Fibroblast of lung (primary cell): ENCODE data around the gene PRR16. TPM values are rescaled to one million over a fixed set of nuclear protein-coding genes. Genes with fewer than 3 reads are reported as not detected.

Experiments used
- DNase-seq, 2 donors: peaks; one replicate each; pipeline versions ENCODE4 v3.0.0 to v3.0.0-alpha.2; 2010; ENCODE audit warnings: low read depth in 2 of 2
- H2AFZ ChIP-seq: 2 replicates; pipeline ENCODE4 v1.5.1; 2012; ENCODE audit warnings: low read length, control low read depth, inconsistent platforms
- H3K27ac ChIP-seq: 2 replicates; pipeline ENCODE4 v1.5.1; 2011; ENCODE audit warnings: low read length, control low read depth; ENCODE audit not compliant: insufficient read depth
- H3K27me3 ChIP-seq: 2 replicates; pipeline ENCODE4 v1.5.1; 2011; ENCODE audit warnings: mild to moderate bottlenecking, low read length; ENCODE audit not compliant: control insufficient read depth, insufficient read depth
- H3K36me3 ChIP-seq: 2 replicates; pipeline ENCODE4 v1.5.1; 2011; ENCODE audit warnings: low read length; ENCODE audit not compliant: control insufficient read depth, insufficient read depth
- H3K4me1 ChIP-seq: 2 replicates; pipeline ENCODE4 v1.5.1; 2011; ENCODE audit warnings: low read length; ENCODE audit not compliant: control insufficient read depth, insufficient read depth; ENCODE audit errors: extremely low read depth
- H3K4me2 ChIP-seq: 2 replicates; pipeline ENCODE4 v1.5.1; 2011; ENCODE audit warnings: low read length, control low read depth; ENCODE audit not compliant: insufficient read depth; ENCODE audit errors: extremely low read depth
- H3K4me3 ChIP-seq, 4 experiments: fragments of 200-600 bp in 1 of 4; sonication (generic) in 1 of 4; replicated peaks in 1 of 4; 2 replicates each; pipeline ENCODE4 v1.5.1; 2011 to 2016; ENCODE audit warnings: low read length in 4 of 4, low read depth in 3 of 4, mild to moderate bottlenecking in 3 of 4, control low read depth in 2 of 4, inconsistent platforms in 1 of 4, mixed read lengths in 1 of 4; ENCODE audit not compliant: insufficient read depth in 1 of 4; ENCODE audit errors: control extremely low read depth in 1 of 4
- H3K79me2 ChIP-seq: 2 replicates; pipeline ENCODE4 v1.5.1; 2012; ENCODE audit warnings: mild to moderate bottlenecking, low read length, inconsistent platforms; ENCODE audit not compliant: control insufficient read depth, insufficient read depth
- H3K9ac ChIP-seq: 2 replicates; pipeline ENCODE4 v1.5.1; 2011; ENCODE audit warnings: mild to moderate bottlenecking, low read length, control low read depth; ENCODE audit not compliant: insufficient read depth
- H3K9me3 ChIP-seq: 2 replicates; pipeline ENCODE4 v1.5.1; 2012; ENCODE audit warnings: low read depth, low read length; ENCODE audit not compliant: control insufficient read depth, insufficient read depth
- H4K20me1 ChIP-seq: 2 replicates; pipeline ENCODE4 v1.5.1; 2011; ENCODE audit warnings: low read length; ENCODE audit not compliant: control insufficient read depth, insufficient read depth; ENCODE audit errors: extremely low read depth
- CTCF ChIP-seq, 2 donors: IDR thresholded peaks in 1 of 2; conservative IDR thresholded peaks in 1 of 2; 1 replicate in 1 of 2; 2 replicates in 1 of 2; pipeline ENCODE4 v1.5.1; 2011 to 2012; ENCODE audit warnings: low read length in 2 of 2, control low read depth in 1 of 2, inconsistent platforms in 1 of 2, low read depth in 1 of 2, mild to moderate bottlenecking in 1 of 2
- EZH2 ChIP-seq: IDR thresholded peaks from 2 replicates; pipeline ENCODE4 v1.5.1; 2012; ENCODE audit warnings: low read length, control low read depth, mild to moderate bottlenecking; ENCODE audit errors: missing control alignments
- polyA plus RNA-seq, 2 donors: library from polyadenylated mRNA; depleted of rRNA in 1 of 2; stranded (reverse) in 1 of 2; unstranded in 1 of 2; fragments of >200 nt; gene quantifications; 2 replicates each; pipeline ENCODE4 v1.2.1, GENCODE V29; 2011 to 2012; ENCODE audit warnings: missing spikeins in 1 of 2
- total RNA-seq: library from RNA; depleted of rRNA; stranded (reverse); fragments of >200 nt; gene quantifications from 2 replicates; pipeline ENCODE4 v1.2.1, GENCODE V29; 2014

The PRR16 gene
- total and polyA plus RNA-seq, 2 donors (not counting 1 experiment from before 2014, with no cell fraction given): 7.3 to 44.6 TPM

GRCh38 chr5:120703918-120704587 is 240.0 kb downstream of the PRR16 start:
- H4K20me1 ChIP-seq: no peaks in the 10 kb centered on the region
- DNase-seq: no peak
- H3K36me3 ChIP-seq: no peaks in the 10 kb centered on the region
- H2AFZ ChIP-seq: no peak overlapping the region
- no peaks in the 10 kb centered on the region for H3K79me2 ChIP-seq
- H3K4me3 ChIP-seq: no peak overlapping the region
- TF ChIP-seq EZH2: no peak
- no peak for TF ChIP-seq CTCF (conservative IDR thresholded peaks at IDR 0.05 in 1 of 2, IDR thresholded peaks at IDR 0.05 in 1 of 2; ENCODE audit: low read depth in 1 of 2, low read length in 2 of 2)
- no peak overlapping the region for H3K9ac ChIP-seq
- no peak overlapping the region for H3K27ac ChIP-seq
- H3K4me1 ChIP-seq: no peaks in the 10 kb centered on the region
- H3K9me3 ChIP-seq: no peaks in the 10 kb centered on the region
- H3K4me2 ChIP-seq: no peak overlapping the region
- no peaks in the 10 kb centered on the region for H3K27me3 ChIP-seq

- no peaks in the 10 kb centered on the region for H3K4me1 ChIP-seq
- no peaks in the 10 kb centered on the region for H3K79me2 ChIP-seq
- DNase-seq: no peak
- H4K20me1 ChIP-seq: no peaks in the 10 kb centered on the region
- H3K36me3 ChIP-seq: no peaks in the 10 kb centered on the region
- no peak overlapping the region for H3K4me2 ChIP-seq
- no peak for TF ChIP-seq EZH2
- no peak for TF ChIP-seq CTCF (conservative IDR thresholded peaks at IDR 0.05 in 1 of 2, IDR thresholded peaks at IDR 0.05 in 1 of 2; ENCODE audit: low read depth in 1 of 2, low read length in 2 of 2)
- H3K9ac ChIP-seq: no peak overlapping the region
- no peak overlapping the region for H2AFZ ChIP-seq
- no peak overlapping the region for H3K4me3 ChIP-seq
- no peak overlapping the region for H3K27ac ChIP-seq
- no peaks in the 10 kb centered on the region for H3K9me3 ChIP-seq
- H3K27me3 ChIP-seq: no peaks in the 10 kb centered on the region
Observed at GRCh38 chr5:120706877-120707276, 242.8 kb downstream of the PRR16 start.

GRCh38 chr5:120717381-120717780 is 253.3 kb downstream of the PRR16 start:
- TF ChIP-seq EZH2 (no peak), CTCF (conservative IDR thresholded peaks at IDR 0.05 in 1 of 2, IDR thresholded peaks at IDR 0.05 in 1 of 2; ENCODE audit: low read depth in 1 of 2, low read length in 2 of 2) (no peak)
- Histone ChIP-seq H3K4me2 (no peak overlapping the region), H3K9ac (no peak overlapping the region), H3K9me3 (no peaks in the 10 kb centered on the region), H3K79me2 (no peaks in the 10 kb centered on the region), H2AFZ (no peak overlapping the region), H3K27me3 (no peaks in the 10 kb centered on the region), H3K4me1 (no peaks in the 10 kb centered on the region), H4K20me1 (no peaks in the 10 kb centered on the region), H3K36me3 (no peaks in the 10 kb centered on the region), H3K4me3 (no peak overlapping the region), H3K27ac (no peak overlapping the region)
- DNase-seq: no peak
